SU-DHL-6 (cell line): ENCODE measurements around the gene GRIK2.

Experiments
- H2AFZ ChIP-seq: fragments of 200-600 bp; sonication (generic); 2 replicates; pipeline ENCODE4 v1.6.1; 2014; ENCODE audit warnings: low read depth, mild to moderate bottlenecking, moderate library complexity, mixed read lengths, antibody characterized with exemption, low read length; ENCODE audit not compliant: severe bottlenecking
- H3F3A ChIP-seq: fragments of 200-600 bp; shearing (Covaris generic); 2 replicates; pipeline ENCODE4 v1.6.0; 2016; ENCODE audit warnings: antibody characterized with exemption, mild to moderate bottlenecking; ENCODE audit not compliant: insufficient read depth
- H3K27ac ChIP-seq: fragments of 200-600 bp; sonication (generic); 2 replicates; pipeline ENCODE4 v1.5.1; 2016; ENCODE audit warnings: low read depth, mild to moderate bottlenecking, low read length, moderate library complexity, mixed read lengths
- H3K27me3 ChIP-seq: fragments of 200-600 bp; sonication (generic), shearing (Covaris generic); 2 replicates; pipeline ENCODE4 v1.6.0; 2014; ENCODE audit warnings: mild to moderate bottlenecking, low read length
- H3K36me3 ChIP-seq: fragments of 200-600 bp; sonication (generic); 2 replicates; pipeline ENCODE4 v1.6.1; 2014; ENCODE audit warnings: mild to moderate bottlenecking, low read length, mixed read lengths
- H3K4me2 ChIP-seq: fragments of 300-600, 200-600 bp; shearing (Covaris generic), sonication (generic); 2 replicates; pipeline ENCODE4 v1.6.0; 2014; ENCODE audit warnings: low read length, low read depth, mild to moderate bottlenecking; ENCODE audit not compliant: poor library complexity, severe bottlenecking
- H3K4me3 ChIP-seq: fragments of 200-600 bp; sonication (generic); 2 replicates; pipeline ENCODE4 v1.5.1; 2014; ENCODE audit warnings: antibody characterized with exemption, low read length, mild to moderate bottlenecking, mixed read lengths; ENCODE audit not compliant: insufficient read depth, poor library complexity, severe bottlenecking
- H3K79me2 ChIP-seq: fragments of 200-600 bp; sonication (generic); 2 replicates; pipeline ENCODE4 v1.6.1; 2014; ENCODE audit warnings: mild to moderate bottlenecking, low read length, moderate library complexity; ENCODE audit not compliant: insufficient read depth
- H3K9ac ChIP-seq: fragments of 200-600 bp; sonication (generic); 2 replicates; pipeline ENCODE4 v1.7.0; 2014; ENCODE audit warnings: mild to moderate bottlenecking, low read length
- H3K9me2 ChIP-seq: fragments of 200-600 bp; sonication (generic); replicated peaks from 2 replicates; pipeline ENCODE4 v1.6.1; 2014; ENCODE audit warnings: low read length; ENCODE audit not compliant: insufficient read depth
- H3K9me3 ChIP-seq: fragments of 200-600 bp; sonication (generic); 2 replicates; pipeline ENCODE4 v1.6.1; 2014; ENCODE audit warnings: low read length, mixed read lengths; ENCODE audit not compliant: insufficient read depth
- H4K20me1 ChIP-seq: fragments of 200-600 bp; sonication (generic); 2 replicates; pipeline ENCODE4 v1.6.1; 2014; ENCODE audit warnings: low read depth, mild to moderate bottlenecking, antibody characterized with exemption, low read length, moderate library complexity, mixed read lengths
- EZH2phosphoT487 ChIP-seq: fragments of 200-600 bp; sonication (generic), shearing (Covaris generic); conservative IDR thresholded peaks from 2 replicates; pipeline ENCODE4 v1.6.1; 2018; ENCODE audit warnings: mild to moderate bottlenecking, antibody characterized with exemption, low read length, moderate library complexity, mixed read lengths
- TF ChIP-seq, protein P1 (sequence below): fragments of 200-600 bp; sonication (generic); IDR thresholded peaks from one replicate; pipeline ENCODE4 v1.5.1; 2017; ENCODE audit warnings: antibody characterized with exemption, mild to moderate bottlenecking, low read length, moderate library complexity; ENCODE audit not compliant: insufficient read depth, poor library complexity, severe bottlenecking

GRIK2 gene

DNA sequence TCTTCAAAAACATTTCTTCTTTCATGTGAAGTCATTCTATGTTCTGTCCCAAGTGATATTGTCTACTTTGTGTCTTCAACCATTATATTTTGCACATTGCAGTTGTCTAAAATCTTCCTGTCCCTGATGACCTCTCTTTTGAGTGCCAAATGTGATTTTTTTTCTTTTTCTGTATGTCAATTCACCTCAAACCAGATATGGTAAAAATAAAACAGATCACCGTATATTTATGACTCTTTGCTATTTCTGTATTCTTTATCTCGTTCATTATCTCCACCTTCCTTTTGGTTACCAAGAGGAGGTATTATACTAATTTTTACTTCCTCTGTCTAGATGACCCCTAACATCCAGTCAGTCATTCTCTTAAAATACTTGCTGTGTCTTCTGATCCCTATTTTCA is 165.2 kb downstream of the GRIK2 start:
- TF ChIP-seq, protein P1, sequence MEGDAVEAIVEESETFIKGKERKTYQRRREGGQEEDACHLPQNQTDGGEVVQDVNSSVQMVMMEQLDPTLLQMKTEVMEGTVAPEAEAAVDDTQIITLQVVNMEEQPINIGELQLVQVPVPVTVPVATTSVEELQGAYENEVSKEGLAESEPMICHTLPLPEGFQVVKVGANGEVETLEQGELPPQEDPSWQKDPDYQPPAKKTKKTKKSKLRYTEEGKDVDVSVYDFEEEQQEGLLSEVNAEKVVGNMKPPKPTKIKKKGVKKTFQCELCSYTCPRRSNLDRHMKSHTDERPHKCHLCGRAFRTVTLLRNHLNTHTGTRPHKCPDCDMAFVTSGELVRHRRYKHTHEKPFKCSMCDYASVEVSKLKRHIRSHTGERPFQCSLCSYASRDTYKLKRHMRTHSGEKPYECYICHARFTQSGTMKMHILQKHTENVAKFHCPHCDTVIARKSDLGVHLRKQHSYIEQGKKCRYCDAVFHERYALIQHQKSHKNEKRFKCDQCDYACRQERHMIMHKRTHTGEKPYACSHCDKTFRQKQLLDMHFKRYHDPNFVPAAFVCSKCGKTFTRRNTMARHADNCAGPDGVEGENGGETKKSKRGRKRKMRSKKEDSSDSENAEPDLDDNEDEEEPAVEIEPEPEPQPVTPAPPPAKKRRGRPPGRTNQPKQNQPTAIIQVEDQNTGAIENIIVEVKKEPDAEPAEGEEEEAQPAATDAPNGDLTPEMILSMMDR, result no peak
- no peak for TF ChIP-seq EZH2phosphoT487
- Histone ChIP-seq H3K4me3 (no peak overlapping the region), H3F3A (no peaks in the 10 kb centered on the region), H3K9me2 (no peaks in the 10 kb centered on the region), H2AFZ (no peak overlapping the region), H3K36me3 (no peaks in the 10 kb centered on the region), H3K79me2 (no peaks in the 10 kb centered on the region), H3K27me3 (no peaks in the 10 kb centered on the region), H4K20me1 (no peaks in the 10 kb centered on the region), H3K9me3 (no peaks in the 10 kb centered on the region), H3K9ac (no peak overlapping the region), H3K4me2 (no peak overlapping the region), H3K27ac (no peak overlapping the region)

DNA sequence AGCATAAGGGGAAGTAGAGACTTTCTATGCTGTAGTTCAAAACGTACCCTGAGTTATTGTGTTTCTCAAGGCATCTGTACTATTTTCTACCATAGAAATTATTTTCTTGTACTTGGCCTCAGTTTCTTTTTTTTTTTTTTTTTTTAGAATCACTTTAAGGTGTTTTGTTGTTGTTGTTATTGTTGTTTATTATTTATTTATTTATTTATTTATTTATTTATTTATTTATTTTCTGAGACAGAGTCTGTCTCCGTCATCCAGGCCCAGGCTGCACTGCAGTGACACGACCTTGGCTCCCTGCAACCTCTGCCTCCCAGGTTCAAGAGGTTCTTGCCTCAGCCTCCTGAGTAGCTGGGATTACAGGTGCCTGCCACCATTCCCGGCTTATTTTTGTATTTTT is 179.1 kb downstream of the GRIK2 start:
- Histone ChIP-seq H3K79me2 (no peaks in the 10 kb centered on the region), H3K27ac (no peak overlapping the region), H3F3A (no peaks in the 10 kb centered on the region), H3K9me2 (no peaks in the 10 kb centered on the region; the same call in 1 of the 2 replicates), H4K20me1 (no peaks in the 10 kb centered on the region), H3K9ac (no peak overlapping the region), H2AFZ (no peak overlapping the region), H3K9me3 (no peaks in the 10 kb centered on the region), H3K27me3 (no peaks in the 10 kb centered on the region), H3K4me2 (no peak overlapping the region), H3K36me3 (no peaks in the 10 kb centered on the region), H3K4me3 (no peak overlapping the region)
- no peak for TF ChIP-seq EZH2phosphoT487
- TF ChIP-seq, protein P1, result no peak

DNA sequence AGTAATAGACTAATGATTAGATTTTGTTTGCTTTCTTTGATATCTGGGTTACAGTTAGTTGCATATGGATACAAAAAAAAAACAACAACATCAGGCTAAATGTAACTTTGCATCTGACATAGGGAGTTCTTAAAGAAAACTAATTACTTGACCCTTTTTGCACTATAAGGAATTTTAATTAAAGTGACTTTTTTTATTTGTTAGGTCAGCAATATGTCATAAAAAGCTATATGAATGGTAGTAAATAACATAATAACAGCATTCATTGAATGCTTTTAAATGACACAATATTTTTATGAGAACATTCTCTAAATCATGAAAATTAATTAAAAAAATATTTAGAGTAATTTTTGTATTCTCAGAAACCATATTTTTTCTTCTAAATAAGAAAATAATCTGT is 183.6 kb downstream of the GRIK2 start:
- H3K4me2 ChIP-seq, result no peak overlapping the region
- no peak overlapping the region for H3K4me3 ChIP-seq
- no peaks in the 10 kb centered on the region for H3K27me3 ChIP-seq
- no peak overlapping the region for H3K27ac ChIP-seq
- no peaks in the 10 kb centered on the region for H3K36me3 ChIP-seq
- TF ChIP-seq EZH2phosphoT487, result no peak
- TF ChIP-seq, protein P1, result no peak
- no peaks in the 10 kb centered on the region for H4K20me1 ChIP-seq
- H3K9me2 ChIP-seq, result no peaks in the 10 kb centered on the region
- H3K79me2 ChIP-seq, result no peaks in the 10 kb centered on the region
- H3K9me3 ChIP-seq, result no peaks in the 10 kb centered on the region
- no peak overlapping the region for H2AFZ ChIP-seq
- no peak overlapping the region for H3K9ac ChIP-seq
- H3F3A ChIP-seq, result no peaks in the 10 kb centered on the region

DNA sequence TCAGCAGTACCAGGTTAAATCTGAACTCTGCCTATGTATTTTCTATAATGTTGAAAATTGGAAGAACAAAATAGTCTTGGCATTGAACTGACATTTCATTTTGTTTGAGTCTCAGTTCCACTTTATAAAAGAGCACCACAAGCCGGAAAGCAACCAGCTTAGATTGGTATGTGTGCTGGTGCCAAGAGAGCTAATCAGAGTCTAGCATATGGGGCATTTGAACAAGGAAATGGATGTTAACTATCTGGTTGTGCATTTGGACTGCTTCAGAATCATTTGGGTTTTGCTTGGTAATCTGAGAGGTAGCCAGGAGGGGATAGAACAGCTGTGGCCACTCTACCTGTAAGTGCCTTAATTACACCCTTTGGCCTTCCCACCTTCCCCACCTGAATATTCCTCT is 184.8 kb downstream of the GRIK2 start:
- Histone ChIP-seq H3K4me3 (no peak overlapping the region), H3K27me3 (no peaks in the 10 kb centered on the region)

More for the DNA sequence above, 184.8 kb downstream of the GRIK2 start:
- no peaks in the 10 kb centered on the region for H3K9me2 ChIP-seq
- no peak overlapping the region for H3K4me2 ChIP-seq
- no peaks in the 10 kb centered on the region for H3F3A ChIP-seq
- H3K9ac ChIP-seq, result no peak overlapping the region
- no peaks in the 10 kb centered on the region for H3K79me2 ChIP-seq
- no peaks in the 10 kb centered on the region for H3K36me3 ChIP-seq
- no peaks in the 10 kb centered on the region for H4K20me1 ChIP-seq
- TF ChIP-seq, protein P1, result no peak
- TF ChIP-seq EZH2phosphoT487, result no peak
- H2AFZ ChIP-seq, result no peak overlapping the region
- H3K9me3 ChIP-seq, result no peaks in the 10 kb centered on the region
- no peak overlapping the region for H3K27ac ChIP-seq
